Measurements from ENCODE around the gene FBXO30.

- no peak for TF ChIP-seq RBAK (tag by site-specific recombination; IDR thresholded peaks at IDR 0.05)
- TF ChIP-seq REST (tag by site-specific recombination; IDR thresholded peaks at IDR 0.05), result no peak
- TF ChIP-seq ZNF266 (tag by site-specific recombination; IDR thresholded peaks at IDR 0.05; ENCODE audit: low read depth), result no peak
- TF ChIP-seq ZNF324 (tag by site-specific recombination; IDR thresholded peaks at IDR 0.05), result no peak
- no peak for TF ChIP-seq YY1 (tag by site-specific recombination; IDR thresholded peaks at IDR 0.05)
- TF ChIP-seq HOXA7 (CRISPR knock-in tag; IDR thresholded peaks at IDR 0.05; ENCODE audit: borderline replicate concordance), result no peak
- no peak for TF ChIP-seq ZNF114 (tag by site-specific recombination; IDR thresholded peaks at IDR 0.05)
- no peak for TF ChIP-seq ZNF274 (IDR thresholded peaks at IDR 0.05; ENCODE audit: low read length)
- no peak for TF ChIP-seq ZNF274 (tag by site-specific recombination; IDR thresholded peaks at IDR 0.05; ENCODE audit: borderline replicate concordance)
- no peak for TF ChIP-seq FEZF1 (tag by site-specific recombination; IDR thresholded peaks at IDR 0.05)
- TF ChIP-seq ZNF600 (tag by site-specific recombination; IDR thresholded peaks at IDR 0.05), result no peak
Measured at GRCh38 chr6:145756170-145756662, 58.4 kb downstream of the FBXO30 start.

All from HEK293 (cell line).